AG09309 (cell line): ENCODE results near the gene RHOV.

Source experiments
- DNase-seq: peaks from one replicate; pipeline ENCODE4 v3.0.0-alpha.2; 2010; ENCODE audit warnings: low read depth
- H3K4me3 ChIP-seq: 2 replicates; pipeline ENCODE4 v1.5.1; 2011; ENCODE audit warnings: mild to moderate bottlenecking, low read depth, low read length, moderate library complexity; ENCODE audit not compliant: control insufficient read depth
- CTCF ChIP-seq: IDR thresholded peaks from 2 replicates; pipeline ENCODE4 v1.5.1; 2011; ENCODE audit warnings: mild to moderate bottlenecking, low read depth, low read length, inconsistent platforms; ENCODE audit not compliant: insufficient read depth, control insufficient read depth; ENCODE audit errors: missing control alignments

RHOV gene

DNA sequence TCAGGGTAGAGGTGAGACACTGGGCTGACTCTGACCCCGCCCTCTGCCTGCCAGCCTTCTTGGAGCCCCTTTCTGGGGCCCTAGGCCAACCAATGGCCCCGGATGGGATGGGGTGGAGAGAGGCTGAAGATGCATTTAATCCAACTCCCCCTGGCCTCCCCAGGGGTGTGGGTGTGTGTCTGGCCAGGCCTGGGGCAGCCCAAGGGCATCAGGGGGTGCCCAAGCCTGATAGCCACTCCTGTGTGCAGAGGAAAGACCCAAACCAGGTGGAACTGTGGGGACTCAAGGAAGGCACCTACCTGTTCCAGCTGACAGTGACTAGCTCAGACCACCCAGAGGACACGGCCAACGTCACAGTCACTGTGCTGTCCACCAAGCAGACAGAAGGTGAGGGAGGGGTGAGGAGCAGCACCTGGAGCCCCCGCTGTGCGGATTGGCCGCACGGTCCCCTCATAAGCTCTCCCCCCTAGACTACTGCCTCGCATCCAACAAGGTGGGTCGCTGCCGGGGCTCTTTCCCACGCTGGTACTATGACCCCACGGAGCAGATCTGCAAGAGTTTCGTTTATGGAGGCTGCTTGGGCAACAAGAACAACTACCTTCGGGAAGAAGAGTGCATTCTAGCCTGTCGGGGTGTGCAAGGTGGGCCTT, 20.7 kb downstream of the RHOV start:
- no peak for TF ChIP-seq CTCF
- no peak for DNase-seq

DNA sequence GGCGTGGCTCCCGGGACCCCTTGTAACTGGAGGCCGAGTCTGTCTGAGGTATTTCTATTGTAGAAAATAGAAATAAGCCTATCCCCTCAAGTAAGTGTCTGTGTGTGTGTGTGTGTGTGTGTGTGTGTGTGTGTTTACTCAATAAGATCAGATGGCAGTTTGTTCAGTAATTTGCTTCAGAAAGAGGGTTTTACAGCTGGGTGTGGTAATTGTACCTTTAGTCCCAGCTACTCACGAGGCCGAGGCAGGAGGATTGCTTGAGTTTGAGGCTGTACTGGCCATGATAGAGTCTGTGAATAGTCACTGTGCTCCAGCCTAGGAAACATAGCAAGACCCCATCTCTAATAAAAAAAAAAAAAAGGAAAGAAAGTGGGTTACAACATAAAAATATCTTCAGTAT, 21.5 kb downstream of the RHOV start:
- TF ChIP-seq CTCF: no peak

More for the DNA sequence above, 20.7 kb downstream of the RHOV start:
- H3K4me3 ChIP-seq: no peak overlapping the region

GRCh38 chr15:40850576-40851112, 23.4 kb downstream of the RHOV start:
- TF ChIP-seq CTCF: no peak
- no peak for DNase-seq
- no peak overlapping the region for H3K4me3 ChIP-seq

More for the DNA sequence above, 21.5 kb downstream of the RHOV start:
- no peak for DNase-seq
- no peak overlapping the region for H3K4me3 ChIP-seq

GRCh38 chr15:40847223-40847961, 26.6 kb downstream of the RHOV start:
- no peak overlapping the region for H3K4me3 ChIP-seq
- TF ChIP-seq CTCF: no peak
- no peak for DNase-seq

DNA sequence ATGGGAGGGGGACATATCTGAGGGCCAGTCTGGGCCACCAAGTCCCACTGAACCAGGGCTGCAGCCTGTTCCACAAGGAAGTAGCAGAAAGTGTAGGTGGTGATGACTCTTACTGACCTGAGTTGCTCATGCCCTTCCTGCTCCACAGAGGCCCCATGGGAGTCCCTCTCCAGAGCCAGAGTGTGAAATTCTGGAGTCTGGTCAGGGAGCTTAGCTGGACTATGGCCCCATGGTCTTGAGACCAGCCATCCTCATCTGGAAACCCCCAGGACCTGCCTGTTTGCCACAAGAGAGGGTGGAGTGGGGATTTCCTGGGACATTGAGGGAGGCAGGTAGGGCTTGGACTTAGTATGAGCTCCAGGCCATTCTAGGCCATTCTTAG, 27.2 kb downstream of the RHOV start:
- TF ChIP-seq CTCF: no peak
- DNase-seq: no peak
- H3K4me3 ChIP-seq: no peak overlapping the region

DNA sequence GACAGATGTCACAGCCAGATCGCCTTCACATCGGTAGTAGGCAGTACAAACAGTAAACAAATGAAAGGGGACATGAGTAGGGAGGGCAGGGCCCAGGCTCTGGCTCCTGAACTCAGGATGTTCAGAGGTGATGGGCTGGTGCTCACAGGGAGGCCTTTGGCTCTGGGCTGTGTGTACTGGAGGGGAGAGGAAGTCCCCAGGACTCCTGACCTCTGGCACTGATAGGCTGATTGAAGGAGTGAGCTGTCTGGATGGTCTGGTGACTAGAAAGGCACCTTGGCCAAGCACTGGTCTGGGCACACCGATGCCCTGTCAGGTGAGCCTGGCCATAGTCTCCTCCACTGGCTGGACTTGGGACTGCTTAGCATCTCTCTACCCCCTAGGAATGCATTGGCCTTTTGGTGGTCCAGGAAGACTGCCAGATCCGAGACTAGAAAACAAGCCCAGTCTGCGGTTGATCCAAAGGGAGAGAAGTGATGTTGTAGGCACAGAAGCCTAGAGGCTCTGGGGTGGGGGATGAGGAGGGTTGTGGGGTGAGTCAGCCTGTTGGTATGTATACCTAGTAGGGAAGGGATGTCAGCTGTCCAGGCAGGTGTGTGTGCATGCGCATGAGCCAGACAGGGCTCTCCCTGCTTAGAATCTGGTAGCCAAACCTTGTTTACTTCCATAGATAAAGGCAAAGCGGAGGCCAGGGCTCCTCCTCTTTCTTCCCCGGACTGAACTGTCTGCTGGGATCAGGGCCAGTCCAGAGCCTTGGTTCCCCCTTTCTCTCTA, 28.3 kb downstream of the RHOV start:
- H3K4me3 ChIP-seq: no peak overlapping the region

More for the DNA sequence above, 28.3 kb downstream of the RHOV start:
- TF ChIP-seq CTCF: no peak
- no peak for DNase-seq
